GM03348 (cell line): ENCODE results near the gene KRTAP5-5.

ENCODE experiments used
- DNase-seq: peaks from one replicate; pipeline ENCODE4 v3.0.0; 2012; ENCODE audit warnings: low spot score

KRTAP5-5 gene

DNA sequence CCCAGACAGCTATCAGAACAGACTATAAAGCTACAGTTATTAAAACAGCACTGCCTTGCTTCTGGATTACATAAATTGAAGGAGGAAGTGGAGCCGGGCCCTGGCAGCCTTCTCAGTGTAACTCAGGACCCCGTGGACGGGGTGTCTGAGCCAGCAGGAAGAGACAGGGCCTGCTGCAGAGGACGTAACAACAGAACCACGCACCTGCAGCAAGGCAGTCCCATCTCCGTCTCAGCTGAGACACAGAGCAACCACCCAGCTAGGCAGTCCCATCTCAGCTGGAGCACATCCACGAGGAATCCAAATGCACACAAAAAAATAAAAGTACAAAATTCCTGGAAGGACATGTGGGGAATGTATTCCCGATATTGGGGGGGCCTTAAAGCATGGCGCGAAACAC, 50.3 kb downstream of the KRTAP5-5 start:
- DNase-seq: no peak
